GM12878 (cell line): ENCODE data around the gene LRRC8B. TPM values are rescaled to one million over a fixed set of nuclear protein-coding genes. Genes with fewer than 3 reads are reported as not detected.

Experiments used
- ATAC-seq: fragments of 200-7000 bp; cut with Tn5 transposase; 3 replicates; pipeline ENCODE4 v1.9.1; 2020; ENCODE audit warnings: mild to moderate bottlenecking, moderate library complexity
- BruUV-seq: library from RNA; stranded (reverse); fragments of 400-500 nt; replicated peaks from 2 replicates; lab custom pipeline; 2021; lab: Mats Ljungman, UMichigan
- CTCF ChIA-PET: fragments of 300-600 bp; sonication (Branson Sonifier 250); formaldehyde crosslinking; extraction: SDS; loops from one replicate; lab custom pipeline; 2021; ENCODE audit warnings: inconsistent platforms; lab: Yijun Ruan, JAX
- POLR2A ChIA-PET: fragments of 350-600 bp; formaldehyde crosslinking; extraction: SDS; loops from one replicate; lab custom pipeline; 2021; ENCODE audit warnings: inconsistent platforms; lab: Charles Lee
- RAD21 ChIA-PET: fragments of 300-600 bp; sonication (Branson Sonifier 250); formaldehyde crosslinking; loops from one replicate; lab custom pipeline; 2023; ENCODE audit warnings: antibody characterized with exemption; ENCODE audit not compliant: unreplicated experiment; lab: Charles Lee
- SMC1A ChIA-PET: fragments of 300-600 bp; sonication (Branson Sonifier 250); formaldehyde crosslinking; loops from one replicate; lab custom pipeline; 2023; ENCODE audit not compliant: unreplicated experiment, uncharacterized antibody; lab: Charles Lee
- DNase-seq: peaks from one replicate; pipeline ENCODE4 v3.0.0-alpha.2; 2011; ENCODE audit warnings: low read depth, low spot score
- FAIRE-seq: peaks from 3 replicates; lab custom pipeline; 2011; peaks lifted over from hg19 to GRCh38; lab: Jason Lieb, UNC
- H2AFZ ChIP-seq: 2 replicates; pipeline ENCODE4 v1.6.0; 2011; ENCODE audit warnings: low read depth, low read length, control low read depth; ENCODE audit not compliant: control insufficient read depth
- H3K27ac ChIP-seq: 2 replicates; pipeline ENCODE4 v1.5.1; 2011; ENCODE audit warnings: control low read depth; ENCODE audit not compliant: control insufficient read depth, insufficient read depth
- H3K27me3 ChIP-seq, 2 experiments: replicated peaks in 1 of 2; 2 replicates each; pipeline versions ENCODE4 v1.6.0 to v1.6.1; 2011; ENCODE audit warnings: low read length in 1 of 2; ENCODE audit not compliant: control insufficient read depth in 2 of 2, insufficient read depth in 2 of 2
- H3K36me3 ChIP-seq, 2 experiments: 2 replicates each; pipeline ENCODE4 v1.5.1; 2011; ENCODE audit warnings: low read length in 1 of 2; ENCODE audit not compliant: control insufficient read depth in 2 of 2, insufficient read depth in 2 of 2
- H3K4me1 ChIP-seq: 2 replicates; pipeline ENCODE4 v1.6.1; 2011; ENCODE audit warnings: mild to moderate bottlenecking, low read length, moderate library complexity, mixed read lengths; ENCODE audit not compliant: control insufficient read depth, insufficient read depth
- H3K4me2 ChIP-seq: 2 replicates; pipeline ENCODE4 v1.6.0; 2011; ENCODE audit warnings: control low read depth; ENCODE audit not compliant: control insufficient read depth, insufficient read depth
- H3K4me3 ChIP-seq: fragments of 200-600 bp; sonication (generic); 2 replicates; pipeline ENCODE4 v1.5.1; 2016
- H3K79me2 ChIP-seq: 2 replicates; pipeline ENCODE4 v1.6.0; 2011; ENCODE audit warnings: low read length; ENCODE audit not compliant: control insufficient read depth, insufficient read depth
- H3K9ac ChIP-seq: 2 replicates; pipeline ENCODE4 v1.8.0; 2011; ENCODE audit warnings: low read length, control low read depth, mixed read lengths; ENCODE audit not compliant: control insufficient read depth, insufficient read depth
- H3K9me3 ChIP-seq: replicated peaks from 3 replicates; pipeline ENCODE4 v1.5.1; 2011; ENCODE audit warnings: mild to moderate bottlenecking, low read length; ENCODE audit not compliant: control insufficient read depth, insufficient read depth
- H4K20me1 ChIP-seq: 2 replicates; pipeline ENCODE4 v1.6.0; 2011; ENCODE audit not compliant: control insufficient read depth, insufficient read depth
- BACH1 ChIP-seq: fragments of 450-650 bp; IDR thresholded peaks from 2 replicates; pipeline ENCODE4 v1.6.1; 2017; ENCODE audit warnings: mild to moderate bottlenecking, borderline replicate concordance
- FOXK2 ChIP-seq: fragments of 450-650 bp; IDR thresholded peaks from 2 replicates; pipeline ENCODE4 v1.6.1; 2017; ENCODE audit warnings: mild to moderate bottlenecking, moderate library complexity
- IKZF1 ChIP-seq: fragments of 450-650 bp; conservative IDR thresholded peaks from 2 replicates; pipeline ENCODE4 v1.6.1; 2017; ENCODE audit warnings: antibody characterized with exemption, mild to moderate bottlenecking
- KDM1A ChIP-seq: fragments of 200-600 bp; sonication (generic); IDR thresholded peaks from 2 replicates; pipeline ENCODE4 v1.6.1; 2016; ENCODE audit warnings: borderline replicate concordance
- MYC ChIP-seq: IDR thresholded peaks from 2 replicates; pipeline ENCODE4 v1.6.1; 2011; ENCODE audit warnings: mild to moderate bottlenecking, low read length, moderate library complexity, inconsistent platforms; ENCODE audit not compliant: insufficient read depth, insufficient replicate concordance, insufficient read length, severe bottlenecking
- NFYA ChIP-seq: IDR thresholded peaks from 2 replicates; pipeline ENCODE4 v1.6.1; 2011; ENCODE audit warnings: low read depth, mild to moderate bottlenecking, low read length, improper control_type of control experiment, borderline replicate concordance
- POLR2A ChIP-seq: IDR thresholded peaks from 2 replicates; pipeline ENCODE4 v1.6.1; 2011; ENCODE audit warnings: low read depth, mild to moderate bottlenecking, low read length
- RAD51 ChIP-seq: fragments of 450-650 bp; IDR thresholded peaks from 2 replicates; pipeline ENCODE4 v1.6.1; 2016; ENCODE audit warnings: moderate library complexity, mild to moderate bottlenecking, inconsistent platforms
- SMARCA5 ChIP-seq: fragments of 450-650 bp; IDR thresholded peaks from 2 replicates; pipeline ENCODE4 v1.6.1; 2017; ENCODE audit warnings: mild to moderate bottlenecking
- ZNF217 ChIP-seq: fragments of 450-650 bp; IDR thresholded peaks from 2 replicates; pipeline ENCODE4 v1.6.1; 2017; ENCODE audit warnings: antibody characterized with exemption, mild to moderate bottlenecking
- WGBS: methylation state at CpG from one replicate; pipeline ENCODE4 v1.1.6; 2016; ENCODE audit warnings: low lambda C conversion rate; ENCODE audit not compliant: insufficient replicate concordance, insufficient coverage; ENCODE audit errors: missing lambda C conversion rate; 5-methylcytosine and 5-hydroxymethylcytosine counted together
- in situ Hi-C: fragments of 300-500 bp; cut with MboI; formaldehyde crosslinking; loops from 9 replicates; pipeline ENCODE4 v1.14.3; 2018; ENCODE audit warnings: mixed read lengths
- intact Hi-C: fragments of 100-400 bp; cut with micrococcal nuclease; formaldehyde crosslinking; loops from one replicate; pipeline ENCODE4 v1.14.2; 2022; ENCODE audit not compliant: unreplicated experiment
- polyA plus RNA-seq, 11 experiments: library from polyadenylated mRNA; depleted of rRNA in 4 of 11; unstranded in 6 of 11; stranded (reverse) in 5 of 11; fragments of >200 nt; fragmentation: Nextera tagmentation in 4 of 11; fragmentation: Illumina TruSeq in 1 of 11; extraction: Ambion mirVana in 4 of 11; extraction: Trizol in 1 of 11; gene quantifications; 1 replicate in 1 of 11; 2 replicates in 10 of 11; pipeline versions ENCODE4 v1.2.1 to v1.2.3, GENCODE V29; 2011 to 2016; ENCODE audit warnings: inconsistent platforms in 2 of 11, missing spikeins in 2 of 11, low read depth in 1 of 11
- total RNA-seq, 4 experiments: library from RNA; depleted of rRNA in 3 of 4; stranded (reverse); fragments of >200 nt in 3 of 4; fragmentation: Illumina TruSeq in 1 of 4; extraction: Trizol in 1 of 4; gene quantifications; 2 replicates each; pipeline versions ENCODE4 v1.2.1 to v1.2.3, GENCODE V29; 2013 to 2021

LRRC8B gene
- total and polyA plus RNA-seq, 10 of the 15 experiments (the other 5 are each of a cell fraction or from before 2014, with no cell fraction given): 1.3 to 9.2 (median 5.4) TPM

- TF ChIP-seq RAD51 (no peak), POLR2A (no peak), NFYA (no peak), FOXK2 (no peak), BACH1 (no peak), KDM1A (no peak), ZNF217 (no peak), SMARCA5 (no peak), IKZF1 (no peak), MYC (no peak)
- 100% methylated on average over 1 of the region's 1 CpG for WGBS
- H3K9ac ChIP-seq: no peak overlapping the region
- H2AFZ ChIP-seq: no peak overlapping the region
- BruUV-seq: no TSS peak
- POLR2A ChIA-PET: no interaction called here
- no peaks in the 10 kb centered on the region for H4K20me1 ChIP-seq
- SMC1A ChIA-PET: interaction anchor here (0.8 to 1.5 kb wide), 3 partner anchors 9 to 17 kb away, joined by 3 to 5 read pairs (median 3); no protein-coding TSS in a partner anchor
- ATAC-seq: no peak
- H3K79me2 ChIP-seq: no peaks in the 10 kb centered on the region; the same call in 1 of the 2 replicates
- 0 out of 2 replicates have a peak, but pooled peaks cover 3% of the 10 kb centered on the region for H3K4me1 ChIP-seq
- no peak for DNase-seq
- RAD21 ChIA-PET: no interaction called here
- no peaks in the 10 kb centered on the region for H3K36me3 ChIP-seq
- no peaks in the 10 kb centered on the region for H3K27me3 ChIP-seq
- intact Hi-C loops (no loop called here), in situ Hi-C loops (no loop called here)
- FAIRE-seq: no peak
- H3K27ac ChIP-seq: no peak overlapping the region
- 0 out of 3 replicates have a peak, but pooled peaks cover 2% of the 10 kb centered on the region for H3K9me3 ChIP-seq
- CTCF ChIA-PET: no interaction called here
- H3K4me3 ChIP-seq: no peak overlapping the region
- no peak overlapping the region for H3K4me2 ChIP-seq
Observed at GRCh38 chr1:89557956-89558355, 33.3 kb downstream of the LRRC8B start.
